ENCODE measurements around the gene TTC19.
"Not testable (repeated sequence)": the region's sequence is repeated elsewhere in the genome, so short reads cannot be mapped to it uniquely, and the experiment has no call there.

TTC19 gene

GRCh38 chr17:15973834-15974233, 25.8 kb upstream of the TTC19 start:
- no peak for DNase-seq

GRCh38 chr17:15977894-15978293, 21.7 kb upstream of the TTC19 start:
- no peak for DNase-seq

GRCh38 chr17:15978606-15979005, 21.0 kb upstream of the TTC19 start:
- no peak for DNase-seq

- DNase-seq: not testable (repeated sequence)
These were observed 20.6 kb upstream of the TTC19 start for GRCh38 chr17:15979013-15979412.

GRCh38 chr17:15981208-15981607, 18.4 kb upstream of the TTC19 start:
- no peak for DNase-seq

GRCh38 chr17:15981646-15982580, 17.7 kb upstream of the TTC19 start:
- DNase-seq: no peak

GRCh38 chr17:15996322-15996721, 3.3 kb upstream of the TTC19 start:
- no peak for DNase-seq

- DNase-seq: no peak
These were observed 1.5 kb upstream of the TTC19 start for GRCh38 chr17:15998031-15998562.

- DNase-seq: no peak
These were observed 577 bp downstream of the TTC19 start for GRCh38 chr17:15999974-16000827.

GRCh38 chr17:16001226-16001897, 1.7 kb downstream of the TTC19 start:
- DNase-seq: no peak

- DNase-seq: no peak
These were observed 3.2 kb downstream of the TTC19 start for GRCh38 chr17:16002708-16003260.

GRCh38 chr17:16003841-16004240, 4.2 kb downstream of the TTC19 start:
- DNase-seq: no peak

GRCh38 chr17:16005636-16006035, 6.0 kb downstream of the TTC19 start:
- DNase-seq: no peak

GRCh38 chr17:16007439-16007838, 7.8 kb downstream of the TTC19 start:
- DNase-seq: no peak

- no peak for DNase-seq
These were observed 14.4 kb downstream of the TTC19 start for GRCh38 chr17:16013943-16014407.

- no peak for DNase-seq
These were observed 19.7 kb downstream of the TTC19 start for GRCh38 chr17:16019347-16019746.

GRCh38 chr17:16023881-16024280, 24.3 kb downstream of the TTC19 start:
- DNase-seq: no peak

- no peak for DNase-seq
These were observed 25.6 kb downstream of the TTC19 start for GRCh38 chr17:16025202-16025601.

- DNase-seq: no peak
These were observed 27.3 kb downstream of the TTC19 start for GRCh38 chr17:16026895-16027294.

GRCh38 chr17:16027708-16028584, 28.3 kb downstream of the TTC19 start:
- DNase-seq: no peak

- DNase-seq: no peak
These were observed 34.2 kb downstream of the TTC19 start for GRCh38 chr17:16033729-16034349.
